K562 (cell line): Measurements from ENCODE around the gene ING4. TPM values are rescaled to one million over a fixed set of nuclear protein-coding genes. Genes with fewer than 3 reads are reported as not detected.
A peak's percentile ranks its signal among the peaks of the same experiment; 100 is the strongest.

Experiments used
- BMI1 ChIP-seq: fragments of 150-350 bp; IDR thresholded peaks from 2 replicates; pipeline ENCODE4 v1.6.1; 2014; ENCODE audit warnings: low read length
- CHD2 ChIP-seq: IDR thresholded peaks from 2 replicates; pipeline ENCODE4 v1.6.1; 2011; ENCODE audit warnings: low read depth, low read length
- CREB1 ChIP-seq, 2 experiments: sonication (generic) in 1 of 2; formaldehyde crosslinking in 1 of 2; IDR thresholded peaks; 2 replicates each; pipeline versions ENCODE4 v1.6.1 to v1.8.0; 2012 to 2022; ENCODE audit warnings: inconsistent platforms in 1 of 2, mild to moderate bottlenecking in 1 of 2, missing genetic modification reagents in 1 of 2, moderate library complexity in 1 of 2
- ETV6 ChIP-seq, 3 experiments: fragments of 150-350 bp in 1 of 3; sonication (generic) in 1 of 3; formaldehyde crosslinking in 1 of 3; IDR thresholded peaks; 2 replicates each; pipeline versions ENCODE4 v1.6.1 to v1.8.0; 2014 to 2022; ENCODE audit warnings: borderline replicate concordance in 2 of 3, low read depth in 2 of 3, antibody characterized with exemption in 1 of 3, low read length in 1 of 3, mild to moderate bottlenecking in 1 of 3, missing genetic modification reagents in 1 of 3
- GATAD2A ChIP-seq: fragments of 450-650 bp; IDR thresholded peaks from 2 replicates; pipeline ENCODE4 v1.6.1; 2017
- MYNN ChIP-seq, 2 experiments: sonication (generic); formaldehyde crosslinking in 1 of 2; IDR thresholded peaks; 2 replicates each; pipeline versions ENCODE4 v1.5.0 to v1.6.1; 2016 to 2020; ENCODE audit warnings: antibody characterized with exemption in 1 of 2, missing genetic modification reagents in 1 of 2
- NBN ChIP-seq: fragments of 450-650 bp; IDR thresholded peaks from 2 replicates; pipeline ENCODE4 v1.6.1; 2016; ENCODE audit warnings: low read depth, mild to moderate bottlenecking
- NFATC3 ChIP-seq: fragments of 450-650 bp; IDR thresholded peaks from 2 replicates; pipeline ENCODE4 v1.6.1; 2017; ENCODE audit warnings: mild to moderate bottlenecking
- NR0B1 ChIP-seq: fragments of 450-650 bp; IDR thresholded peaks from one replicate; pipeline ENCODE4 v1.6.1; 2018; ENCODE audit warnings: mild to moderate bottlenecking, moderate library complexity; ENCODE audit not compliant: partially characterized antibody
- PHTF2 ChIP-seq: fragments of 250-450 bp; sonication (Bioruptor Pico); IDR thresholded peaks from 2 replicates; pipeline ENCODE4 v1.5.0; 2021; ENCODE audit warnings: mild to moderate bottlenecking
- PML ChIP-seq: IDR thresholded peaks from 2 replicates; pipeline ENCODE4 v1.6.1; 2012; ENCODE audit warnings: low read length, inconsistent platforms
- RBM25 ChIP-seq: fragments of 200-400 bp; formaldehyde crosslinking; IDR thresholded peaks from 2 replicates; pipeline ENCODE4 v1.6.1; 2018; ENCODE audit warnings: low read length, low read depth, moderate library complexity; ENCODE audit not compliant: severe bottlenecking
- RBM34 ChIP-seq: fragments of 200-400 bp; formaldehyde crosslinking; IDR thresholded peaks from 2 replicates; pipeline ENCODE4 v1.6.1; 2018; ENCODE audit warnings: low read length, borderline replicate concordance; ENCODE audit not compliant: insufficient read depth
- SRSF9 ChIP-seq: fragments of 200-400 bp; formaldehyde crosslinking; IDR thresholded peaks from 2 replicates; pipeline ENCODE4 v1.6.1; 2017; ENCODE audit warnings: low read depth, low read length, borderline replicate concordance
- THAP12 ChIP-seq: fragments of 250-450 bp; sonication (Bioruptor Pico); IDR thresholded peaks from 2 replicates; pipeline ENCODE4 v1.9.0; 2021; ENCODE audit warnings: mild to moderate bottlenecking, inconsistent platforms
- TRIM28 ChIP-seq: fragments of 450-650 bp; IDR thresholded peaks from 2 replicates; pipeline ENCODE4 v1.6.1; 2017
- ZBTB49 ChIP-seq: sonication (generic); formaldehyde crosslinking; IDR thresholded peaks from 2 replicates; pipeline ENCODE4 v1.8.0; 2022; ENCODE audit warnings: missing genetic modification reagents, mild to moderate bottlenecking, borderline replicate concordance
- ZNF165 ChIP-seq: fragments of 250-450 bp; sonication (Bioruptor Pico); IDR thresholded peaks from 2 replicates; pipeline ENCODE4 v1.4.0; 2020; ENCODE audit warnings: borderline replicate concordance
- ZNF23 ChIP-seq: fragments of 250-450 bp; sonication (Bioruptor Pico); IDR thresholded peaks from 2 replicates; pipeline ENCODE4 v1.4.0; 2020; ENCODE audit warnings: mild to moderate bottlenecking
- ZNF76 ChIP-seq: fragments of 250-450 bp; sonication (Bioruptor Pico); IDR thresholded peaks from 2 replicates; pipeline ENCODE4 v1.4.0; 2020; ENCODE audit warnings: mild to moderate bottlenecking, moderate library complexity, borderline replicate concordance
- polyA plus RNA-seq, 8 experiments: library from polyadenylated mRNA; depleted of rRNA in 4 of 8; stranded (reverse) in 5 of 8; unstranded in 3 of 8; fragments of >200 nt; fragmentation: Nextera tagmentation in 2 of 8; fragmentation: Illumina TruSeq in 1 of 8; extraction: Ambion mirVana in 2 of 8; extraction: Trizol in 1 of 8; gene quantifications; 2 replicates each; pipeline versions ENCODE4 v1.2.1 to v1.2.3, GENCODE V29; 2011 to 2014; ENCODE audit warnings: inconsistent platforms in 1 of 8, missing spikeins in 1 of 8
- total RNA-seq, 7 experiments: library from RNA; depleted of rRNA in 6 of 7; stranded (reverse); fragments of >200 nt in 6 of 7; fragmentation: Illumina TruSeq in 2 of 7; extraction: Trizol in 2 of 7; gene quantifications; 2 replicates each; pipeline versions ENCODE4 v1.2.1 to v1.2.3, GENCODE V29; 2011 to 2021; ENCODE audit warnings: low replicate concordance in 1 of 7
- TF ChIP-seq, protein P1 (sequence below): sonication (generic); formaldehyde crosslinking; IDR thresholded peaks from 2 replicates; pipeline ENCODE4 v1.8.0; 2023; ENCODE audit warnings: mild to moderate bottlenecking, missing genetic modification reagents

The ING4 gene
- total and polyA plus RNA-seq, 9 of the 15 experiments (the other 6 are each of a cell fraction or from before 2014, with no cell fraction given), result 6.6 to 30.2 (median 15.7) TPM

GRCh38 chr12:6639151-6639801 lies 23.6 kb downstream of the ING4 start (continued):
- TF ChIP-seq NR0B1 (no peak), TRIM28 (no peak), RBM34 (no peak), ZNF23 (CRISPR knock-in tag) (no peak), CHD2 (no peak), SRSF9 (no peak), ETV6 (IDR thresholded peaks at IDR 0.05; ENCODE audit: borderline replicate concordance in 1 of 2, low read depth in 2 of 2, low read length in 1 of 2) (0 out of 4 replicates have a peak, but pooled peaks of 1 of the 2 experiments have one; percentile 38), ETV6 (CRISPR knock-in tag; IDR thresholded peaks at IDR 0.05; ENCODE audit: borderline replicate concordance) (no peak), PHTF2 (CRISPR knock-in tag) (no peak), GATAD2A (no peak), CREB1 (IDR thresholded peaks at IDR 0.05) (no peak), CREB1 (CRISPR knock-in tag; IDR thresholded peaks at IDR 0.05) (0 out of 2 replicates have a peak, but pooled peaks have one; percentile 33), RBM25 (no peak), ZBTB49 (CRISPR knock-in tag) (no peak), MYNN (IDR thresholded peaks at IDR 0.05) (0 out of 2 replicates have a peak, but pooled peaks have one; percentile 26), MYNN (CRISPR knock-in tag; IDR thresholded peaks at IDR 0.05) (no peak), NFATC3 (no peak), THAP12 (no peak), ZNF76 (CRISPR knock-in tag) (no peak), NBN (no peak), ZNF165 (CRISPR knock-in tag) (no peak), PML (peak; percentile 72), BMI1 (no peak)
- TF ChIP-seq, protein P1, sequence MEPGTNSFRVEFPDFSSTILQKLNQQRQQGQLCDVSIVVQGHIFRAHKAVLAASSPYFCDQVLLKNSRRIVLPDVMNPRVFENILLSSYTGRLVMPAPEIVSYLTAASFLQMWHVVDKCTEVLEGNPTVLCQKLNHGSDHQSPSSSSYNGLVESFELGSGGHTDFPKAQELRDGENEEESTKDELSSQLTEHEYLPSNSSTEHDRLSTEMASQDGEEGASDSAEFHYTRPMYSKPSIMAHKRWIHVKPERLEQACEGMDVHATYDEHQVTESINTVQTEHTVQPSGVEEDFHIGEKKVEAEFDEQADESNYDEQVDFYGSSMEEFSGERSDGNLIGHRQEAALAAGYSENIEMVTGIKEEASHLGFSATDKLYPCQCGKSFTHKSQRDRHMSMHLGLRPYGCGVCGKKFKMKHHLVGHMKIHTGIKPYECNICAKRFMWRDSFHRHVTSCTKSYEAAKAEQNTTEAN, result no peak
